Right ventricle myocardium superior (tissue), 1 donor: ENCODE results near the gene CUEDC1. TPM values are rescaled to one million over a fixed set of nuclear protein-coding genes. Genes with fewer than 3 reads are reported as not detected.
A peak's percentile ranks its signal among the peaks of the same experiment; 100 is the strongest.

Experiments
- ATAC-seq: fragments of 200-7000 bp; cut with Tn5 transposase; one replicate; pipeline ENCODE4 v1.9.1; 2020; ENCODE audit warnings: mild to moderate bottlenecking; ENCODE audit not compliant: poor library complexity
- DNase-seq: peaks from one replicate; pipeline ENCODE4 v3.0.0-alpha.2; 2020
- intact Hi-C: fragments of 100-400 bp; cut with DNase I; formaldehyde crosslinking; loops from one replicate; pipeline ENCODE4 v1.11.2; 2022
- long read RNA-seq: library from polyadenylated mRNA; unstranded; transcript quantifications from one replicate; pipeline ENCODE4 v2.0.0, GENCODE V29; 2021
- total RNA-seq: library from RNA; stranded (reverse); fragmentation: NEBNext Ultra II Directional; extraction: Animal tissue kit (Norgen Biotek cat#: 25700); gene quantifications from one replicate; pipeline ENCODE4 v1.2.1, GENCODE V29; 2021
- donor health status: DM: no; HTN: yes; CAD: no; lungs with severe emphysema.

Gene CUEDC1
- total RNA-seq: 44.6 TPM
- long read RNA-seq, transcript CUEDC1-206 (11 exons, 3,621 nt): major isoform, 81 of 197 reads
- long read RNA-seq, transcript CUEDC1-204 (2 exons, 707 nt): minor isoform, 9 of 197 reads
- long read RNA-seq, transcript CUEDC1-211 (3 exons, 756 nt): minor isoform, 6 of 197 reads
- long read RNA-seq, partial matches to known transcripts: 44 of 197 reads
- long read RNA-seq, other reads (novel, unspliced or antisense): 54 of 197 reads

GRCh38 chr17:57955183-57955931, at the start of gene CUEDC1:
TSS of gene CUEDC1 (minus strand) at chr17:57955412. CDS start at chr17:57885564, 69,848 bp downstream.
- DNase-seq (peak; percentile 91), ATAC-seq (peak; percentile 78)
- intact Hi-C loops: no loop called here

GRCh38 chr17:58004060-58004459, 48.8 kb upstream of the CUEDC1 start:
- intact Hi-C loops: no loop called here

GRCh38 chr17:58002973-58003372, 47.8 kb upstream of the CUEDC1 start:
- DNase-seq (no peak), ATAC-seq (no peak)
- intact Hi-C loops: no loop called here

More at GRCh38 chr17:58004060-58004459, 48.8 kb upstream of the CUEDC1 start:
- DNase-seq: no peak
- ATAC-seq: no peak

DNA sequence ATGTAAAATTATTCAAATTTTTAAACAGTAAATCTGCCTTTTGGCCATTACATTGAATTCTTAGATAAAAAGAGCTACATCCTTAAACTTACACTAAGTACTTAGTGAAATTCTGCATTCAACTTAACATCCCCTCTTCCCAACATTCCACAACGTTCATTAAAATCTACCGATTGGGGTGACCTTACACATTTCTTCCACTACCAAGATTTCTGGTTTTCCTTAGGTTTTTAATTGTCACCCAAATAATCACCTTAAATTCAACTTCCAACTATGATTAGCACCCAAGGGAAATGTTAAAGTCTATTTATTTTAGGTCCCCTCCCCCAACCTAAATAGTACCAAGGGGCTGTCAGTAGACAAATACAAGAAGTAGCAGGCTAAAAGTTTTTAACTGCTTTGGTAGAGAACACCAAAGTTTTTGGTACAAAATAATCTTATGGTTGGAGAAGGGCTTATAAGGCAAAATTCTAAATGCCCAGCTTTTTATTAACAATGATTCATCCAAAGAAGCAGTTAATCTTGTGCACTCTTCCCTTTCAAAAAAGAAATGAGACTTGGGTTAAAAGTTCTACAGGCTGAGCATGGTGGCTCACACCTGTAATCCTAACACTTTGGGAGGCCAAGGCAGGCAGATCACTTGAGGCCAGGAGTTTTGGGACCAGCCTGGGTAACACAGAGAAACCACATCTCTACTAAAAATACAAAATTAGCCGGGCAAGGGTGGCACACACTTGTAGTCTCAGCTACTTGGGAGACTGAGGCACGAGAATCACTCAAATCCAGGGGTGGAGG, 47.1 kb upstream of the CUEDC1 start:
- intact Hi-C loops: no loop called here
- DNase-seq (no peak), ATAC-seq (no peak)

DNA sequence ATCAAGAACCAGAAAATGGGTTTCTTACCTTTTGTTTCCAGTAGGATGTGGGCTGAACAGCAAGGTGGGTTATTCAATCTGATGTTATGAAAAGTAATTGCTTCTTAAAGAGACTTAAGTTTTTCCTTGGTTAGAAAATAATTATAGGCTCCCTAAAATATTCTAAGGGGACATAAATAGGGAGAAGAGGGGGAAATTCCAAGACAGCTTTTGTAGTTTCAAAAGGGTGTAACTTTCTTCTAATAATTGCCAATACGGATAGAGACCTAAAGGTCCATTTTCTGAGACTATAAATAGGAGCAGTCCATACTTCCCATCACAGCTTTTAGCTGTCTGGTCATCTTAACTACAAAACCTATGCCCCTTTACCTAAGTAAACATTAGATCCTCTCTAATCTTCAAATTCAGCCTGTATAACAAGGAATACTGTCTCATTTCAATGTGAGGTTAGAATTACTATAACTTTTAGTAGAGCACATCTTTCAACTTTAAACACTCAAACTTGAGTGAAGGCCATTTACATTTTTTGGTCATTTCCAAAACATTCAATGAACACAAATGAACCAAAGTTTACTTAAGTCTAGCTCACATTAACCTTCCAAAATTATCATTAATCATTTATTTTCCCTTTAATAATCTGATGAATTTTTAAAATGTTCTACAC, 46.4 kb upstream of the CUEDC1 start:
- ATAC-seq: no peak
- no peak for DNase-seq
- intact Hi-C loops: no loop called here

DNA sequence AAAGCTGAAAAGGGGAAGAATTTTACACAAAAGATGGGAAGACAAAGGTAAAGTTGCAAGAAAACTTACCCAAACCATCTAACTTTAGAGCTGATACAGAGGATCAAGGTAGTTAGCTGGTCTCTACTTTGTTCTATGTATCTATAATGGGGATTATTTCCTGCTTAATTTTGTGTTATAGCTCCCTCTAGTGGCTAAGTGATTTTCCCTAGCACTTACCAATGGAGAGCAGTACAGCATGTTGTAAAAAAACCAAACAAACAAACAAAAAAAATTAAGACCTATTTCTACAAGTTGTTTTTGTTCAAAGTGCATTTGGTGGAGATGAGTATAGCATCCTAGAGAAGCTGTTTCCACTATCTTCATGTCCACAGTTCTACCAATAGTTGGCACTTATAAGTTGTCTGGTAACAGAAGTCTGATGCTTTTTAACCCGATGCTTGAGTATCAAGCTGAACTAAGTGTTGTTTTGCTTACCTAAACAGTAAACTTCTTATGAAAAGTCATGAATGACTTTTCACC, 44.3 kb upstream of the CUEDC1 start:
- intact Hi-C loops: no loop called here
- DNase-seq (no peak), ATAC-seq (peak; percentile 75)

- intact Hi-C loops: no loop called here
- ATAC-seq: no peak
- DNase-seq: no peak
Observed at GRCh38 chr17:57999010-57999495, 43.8 kb upstream of the CUEDC1 start.

GRCh38 chr17:57997085-57997809, 42.0 kb upstream of the CUEDC1 start:
- ATAC-seq (no peak), DNase-seq (no peak)
- intact Hi-C loops: no loop called here

GRCh38 chr17:57995076-57995956, 40.1 kb upstream of the CUEDC1 start:
- ATAC-seq (peak; percentile 89), DNase-seq (peak; percentile 67)
- intact Hi-C loops: loop anchor here (2.0 kb wide), 1 partner anchor 137 kb away; no protein-coding TSS in a partner anchor

DNA sequence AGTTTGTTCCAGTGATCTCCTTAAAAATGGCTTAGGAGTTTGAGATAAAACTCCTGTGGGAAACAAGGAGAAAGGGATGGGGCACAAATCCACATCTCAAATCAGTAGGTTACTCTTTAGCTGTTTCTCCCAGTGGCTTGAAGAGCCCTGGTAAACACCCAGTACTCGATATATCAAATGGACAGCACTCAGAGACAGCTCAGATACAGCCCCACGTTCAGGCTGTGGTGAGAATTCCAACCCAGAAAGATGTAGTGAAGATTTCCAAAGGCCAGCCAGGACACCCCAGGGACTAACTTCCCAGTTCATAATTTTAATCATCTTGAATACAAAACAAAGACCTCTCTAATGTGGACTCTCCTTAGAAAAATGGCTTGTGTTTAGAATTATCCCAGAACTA, 39.2 kb upstream of the CUEDC1 start:
- intact Hi-C loops: loop anchor here (2.0 kb wide), 1 partner anchor 136 kb away; no protein-coding TSS in a partner anchor

DNA sequence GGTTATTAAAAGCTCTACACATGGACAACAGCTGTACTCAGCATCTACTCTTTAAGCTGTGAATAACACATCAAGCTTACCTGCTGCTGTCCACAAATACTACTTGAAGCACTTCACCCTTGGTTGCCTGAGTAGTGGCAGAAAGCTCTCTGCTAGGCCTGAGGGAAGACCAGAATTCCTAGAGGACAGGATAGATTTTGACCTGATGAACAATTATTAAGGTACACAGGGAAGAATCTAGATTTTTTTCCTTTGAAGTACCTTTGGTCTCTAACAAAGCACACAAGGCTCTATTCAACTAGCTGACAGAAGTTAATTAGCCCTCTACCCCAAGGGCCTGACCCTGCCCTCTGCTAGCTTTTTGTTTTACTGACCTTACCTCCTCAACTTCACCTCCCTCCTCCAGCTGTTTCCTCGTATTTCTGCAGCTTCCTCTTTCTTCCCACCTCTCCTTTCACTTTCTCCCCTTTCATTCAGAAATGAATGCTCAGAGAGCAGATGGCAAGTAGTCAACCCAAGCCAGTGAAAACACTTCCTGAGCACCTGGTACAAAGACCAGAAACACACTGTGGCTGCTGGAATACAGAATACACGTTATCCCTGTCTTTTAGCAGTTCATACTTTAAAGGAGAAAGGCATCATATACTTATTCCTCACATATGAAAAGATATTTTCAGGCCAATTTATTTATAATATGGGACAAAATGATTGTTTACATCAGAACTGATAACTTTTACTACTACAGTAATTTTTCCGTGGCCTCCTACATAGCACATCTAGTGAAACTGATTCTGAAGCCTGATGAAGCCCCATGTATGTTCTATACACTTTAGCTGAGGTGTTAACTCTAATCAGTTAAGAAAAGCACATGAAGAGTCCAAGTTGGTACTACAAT, 38.5 kb upstream of the CUEDC1 start:
- DNase-seq: no peak
- intact Hi-C loops: loop anchor here (2.0 kb wide), 1 partner anchor 135 kb away; no protein-coding TSS in a partner anchor
- no peak for ATAC-seq

More for the DNA sequence above, 39.2 kb upstream of the CUEDC1 start:
- ATAC-seq (peak; percentile 45), DNase-seq (no peak)

DNA sequence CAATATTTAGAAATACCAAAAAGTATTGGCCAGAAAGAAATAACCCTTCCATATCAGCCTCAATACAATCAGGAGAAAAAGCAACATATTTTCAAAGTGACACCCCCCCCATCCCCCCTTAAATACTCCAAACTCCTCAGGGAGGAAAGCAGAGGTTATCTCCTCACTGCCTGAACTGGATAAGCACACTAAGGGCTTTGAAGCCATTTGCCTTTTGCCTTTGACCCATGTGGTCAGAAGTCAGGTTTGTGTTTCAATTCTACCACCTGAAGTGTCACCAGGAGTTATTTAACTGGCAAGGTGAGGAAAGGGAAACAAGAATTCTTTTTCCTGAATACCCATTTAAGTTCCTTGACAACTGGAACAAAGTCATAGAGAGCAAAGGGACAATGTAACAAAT, 36.3 kb upstream of the CUEDC1 start:
- intact Hi-C loops: no loop called here
- ATAC-seq (no peak), DNase-seq (no peak)

- DNase-seq: no peak
- intact Hi-C loops: no loop called here
- ATAC-seq: no peak
Observed at GRCh38 chr17:57990037-57990436, 34.8 kb upstream of the CUEDC1 start.

GRCh38 chr17:57988301-57989250, 33.4 kb upstream of the CUEDC1 start:
- intact Hi-C loops: loop anchor here (5.0 kb wide), 1 partner anchor 36 kb away; no protein-coding TSS in a partner anchor
- ATAC-seq: peak; percentile 77
- DNase-seq: peak; percentile 83
